Adipocyte (in vitro differentiated cells): ENCODE measurements around the gene CDX2.

Source experiments
- DNase-seq: peaks from one replicate; pipeline ENCODE4 v3.0.0-alpha.2; 2015; ENCODE audit warnings: low read depth
- H3K27me3 ChIP-seq: replicated peaks from 2 replicates; pipeline ENCODE4 v1.7.0; 2013; ENCODE audit warnings: mild to moderate bottlenecking, low read length, moderate library complexity; ENCODE audit not compliant: control insufficient read depth, insufficient read depth
- H3K36me3 ChIP-seq: 2 replicates; pipeline ENCODE4 v1.7.0; 2013; ENCODE audit warnings: low read length, mild to moderate bottlenecking, moderate library complexity; ENCODE audit not compliant: control insufficient read depth, insufficient read depth, severe bottlenecking
- H3K4me1 ChIP-seq: 2 replicates; pipeline ENCODE4 v1.7.0; 2013; ENCODE audit warnings: mild to moderate bottlenecking, low read length, moderate library complexity; ENCODE audit not compliant: control insufficient read depth, insufficient read depth
- H3K4me3 ChIP-seq: 2 replicates; pipeline ENCODE4 v1.7.0; 2013; ENCODE audit warnings: mild to moderate bottlenecking, low read length, moderate library complexity
- H3K9ac ChIP-seq: 2 replicates; pipeline ENCODE4 v1.7.0; 2013; ENCODE audit warnings: mild to moderate bottlenecking, low read length, moderate library complexity
- H3K9me3 ChIP-seq: 2 replicates; pipeline ENCODE4 v1.7.0; 2013; ENCODE audit warnings: mild to moderate bottlenecking, low read length, moderate library complexity; ENCODE audit not compliant: control insufficient read depth

CDX2 gene

DNA sequence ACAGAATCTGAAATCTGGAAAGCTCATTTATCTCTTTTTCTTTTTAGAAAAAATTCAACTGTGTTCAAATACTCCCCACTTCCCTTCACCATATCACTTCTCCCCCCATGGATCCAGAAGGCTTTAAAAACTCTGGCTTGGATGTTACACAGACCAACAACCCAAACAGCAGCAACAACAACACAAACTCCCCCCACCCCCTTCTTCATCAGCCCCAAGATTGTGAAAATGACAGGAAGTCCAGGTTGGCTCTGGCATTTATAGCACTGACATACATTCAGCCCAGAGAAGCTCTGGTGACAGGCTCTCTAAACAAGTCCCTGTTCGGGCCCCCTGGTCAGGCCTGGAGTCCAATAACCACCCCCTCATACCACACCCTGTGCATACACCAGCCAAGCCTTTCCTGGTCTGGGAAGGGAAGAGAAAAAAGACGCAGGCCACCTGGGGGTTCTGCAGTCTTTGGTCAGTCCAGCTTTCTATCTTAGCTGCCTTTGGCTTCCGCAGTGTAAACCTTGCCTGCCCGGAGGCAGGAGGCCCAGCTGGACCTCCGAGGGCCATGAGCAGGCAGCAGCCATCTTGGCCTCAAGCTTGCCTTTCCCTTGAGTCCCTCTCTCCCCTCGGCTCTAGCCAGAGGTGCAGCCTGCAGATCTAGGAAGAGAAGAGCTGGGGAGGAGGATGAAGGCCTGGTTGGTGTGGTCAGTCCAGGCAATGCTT lies 6.8 kb downstream of the CDX2 start:
- Histone ChIP-seq H3K9ac (no peak overlapping the region), H3K4me3 (no peak overlapping the region), H3K27me3 (peaks cover 72% of the 10 kb centered on the region), H3K36me3 (no peaks in the 10 kb centered on the region), H3K9me3 (no peaks in the 10 kb centered on the region), H3K4me1 (peaks cover 7% of the 10 kb centered on the region)
- no peak for DNase-seq

DNA sequence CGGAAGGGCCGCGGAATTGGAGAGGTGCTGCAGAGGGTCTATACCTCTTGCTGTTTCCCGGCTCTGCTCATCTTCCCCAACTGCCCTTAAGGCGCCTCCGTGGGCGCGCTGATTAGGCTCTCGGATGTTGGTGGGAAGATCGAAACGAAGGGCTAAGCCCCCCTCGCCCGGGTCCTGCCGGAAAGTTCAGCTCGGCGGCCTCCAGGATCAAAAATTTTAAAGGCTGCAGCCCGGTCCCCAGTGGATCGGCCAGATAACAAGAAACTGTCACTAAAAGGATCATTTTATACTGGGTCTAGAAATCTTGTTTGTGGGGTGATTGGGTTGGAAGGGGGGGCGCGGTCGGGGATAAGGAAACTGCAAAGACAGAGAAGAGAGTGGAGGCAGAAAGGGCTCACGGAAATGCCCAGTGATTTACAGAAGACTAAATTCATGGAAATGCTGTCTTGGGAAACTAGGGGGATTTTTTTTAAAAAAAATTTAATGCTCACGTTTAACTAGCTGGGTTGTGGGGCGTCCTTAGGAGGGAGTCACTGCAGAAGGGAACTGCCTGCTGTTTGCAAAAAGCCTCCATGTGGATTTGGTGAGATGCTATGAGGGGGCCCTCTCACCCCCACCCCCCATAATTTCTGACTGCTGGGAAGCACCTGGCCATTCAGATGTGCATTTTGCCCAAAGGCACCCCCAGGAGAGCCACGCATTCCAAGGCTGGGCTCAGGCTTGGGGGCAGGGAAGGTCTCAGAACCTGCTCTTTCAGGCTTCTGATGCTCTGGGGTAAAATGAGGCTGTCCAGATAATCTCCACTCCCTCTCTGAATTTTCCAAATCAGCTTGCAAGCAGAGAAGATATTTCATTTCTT lies 7.7 kb downstream of the CDX2 start:
- no peak for DNase-seq
- no peaks in the 10 kb centered on the region for H3K9me3 ChIP-seq
- H3K36me3 ChIP-seq, result no peaks in the 10 kb centered on the region
- no peak overlapping the region for H3K9ac ChIP-seq
- no peak overlapping the region for H3K4me3 ChIP-seq
- peaks cover 75% of the 10 kb centered on the region for H3K27me3 ChIP-seq
- peaks cover 7% of the 10 kb centered on the region for H3K4me1 ChIP-seq

DNA sequence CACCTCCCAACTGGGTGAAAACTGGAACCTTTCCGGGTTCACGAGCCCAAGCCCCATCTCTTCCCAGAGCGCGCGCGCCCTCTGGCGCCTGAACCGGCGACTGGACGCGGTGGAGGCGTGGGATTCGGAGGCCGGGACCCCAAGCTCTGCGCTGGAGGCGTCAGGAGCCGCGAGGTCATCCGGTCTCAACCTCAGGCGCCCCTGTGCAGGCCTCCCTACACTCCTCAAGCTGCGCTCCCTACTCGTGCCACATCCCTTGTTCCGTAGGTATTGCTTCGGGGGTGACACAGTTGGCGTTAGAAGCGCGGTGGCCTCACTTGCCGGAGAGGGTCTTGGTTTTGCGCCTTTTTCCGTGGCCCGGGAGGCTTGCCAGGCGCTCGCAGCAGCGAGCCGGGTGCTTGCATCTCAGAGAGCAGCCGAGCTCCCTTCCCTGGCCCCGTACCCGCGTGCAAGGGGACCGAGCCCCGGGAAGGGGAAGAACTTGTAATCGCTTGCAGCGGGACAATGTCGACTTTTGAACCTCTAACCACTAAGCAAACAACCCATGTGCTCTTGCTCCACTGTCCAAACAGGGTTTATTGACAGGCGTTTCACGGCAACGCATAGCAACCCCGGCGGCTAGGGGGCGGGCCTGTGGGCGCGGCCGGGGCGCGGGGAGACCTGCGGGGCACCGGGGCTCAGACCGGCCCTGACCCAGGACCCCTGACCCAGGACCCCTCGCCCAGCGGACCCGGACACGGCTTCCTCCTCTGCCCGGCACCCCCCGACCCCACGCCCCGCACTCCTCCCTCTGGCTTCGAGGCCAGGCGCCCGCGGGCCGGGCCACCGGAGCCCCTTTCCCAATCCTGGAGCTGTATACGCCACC lies 8.5 kb downstream of the CDX2 start:
- H3K9ac ChIP-seq, result no peak overlapping the region
- peak overlapping the region; percentile 62 for H3K4me3 ChIP-seq
- no peak for DNase-seq
- peaks cover 73% of the 10 kb centered on the region for H3K27me3 ChIP-seq
- H3K4me1 ChIP-seq, result peaks cover 7% of the 10 kb centered on the region
- no peaks in the 10 kb centered on the region for H3K36me3 ChIP-seq
- H3K9me3 ChIP-seq, result no peaks in the 10 kb centered on the region

DNA sequence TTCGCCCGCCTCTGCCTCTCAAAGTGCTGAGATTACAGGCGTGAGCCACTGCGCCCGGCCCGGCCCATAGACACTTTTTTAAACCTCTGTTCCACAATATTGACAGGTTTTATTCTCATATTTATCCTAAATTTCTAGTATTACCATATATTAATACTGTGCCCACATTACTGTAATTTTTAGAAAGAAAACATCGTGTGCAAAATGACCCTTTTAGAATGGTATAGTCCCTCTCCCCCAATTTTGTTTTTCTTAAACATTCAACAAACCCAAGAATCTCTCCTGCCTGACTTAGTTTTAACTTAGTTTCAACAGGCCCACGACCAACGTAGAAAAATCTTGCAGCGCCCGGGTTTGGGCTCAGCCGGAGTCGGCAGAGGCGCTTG lies 9.1 kb downstream of the CDX2 start:
- Histone ChIP-seq H3K9ac (no peak overlapping the region), H3K9me3 (peaks cover 3% of the 10 kb centered on the region), H3K4me3 (peak overlapping the region; percentile 62), H3K4me1 (peaks cover 7% of the 10 kb centered on the region), H3K36me3 (no peaks in the 10 kb centered on the region), H3K27me3 (peaks cover 73% of the 10 kb centered on the region)
- no peak for DNase-seq

DNA sequence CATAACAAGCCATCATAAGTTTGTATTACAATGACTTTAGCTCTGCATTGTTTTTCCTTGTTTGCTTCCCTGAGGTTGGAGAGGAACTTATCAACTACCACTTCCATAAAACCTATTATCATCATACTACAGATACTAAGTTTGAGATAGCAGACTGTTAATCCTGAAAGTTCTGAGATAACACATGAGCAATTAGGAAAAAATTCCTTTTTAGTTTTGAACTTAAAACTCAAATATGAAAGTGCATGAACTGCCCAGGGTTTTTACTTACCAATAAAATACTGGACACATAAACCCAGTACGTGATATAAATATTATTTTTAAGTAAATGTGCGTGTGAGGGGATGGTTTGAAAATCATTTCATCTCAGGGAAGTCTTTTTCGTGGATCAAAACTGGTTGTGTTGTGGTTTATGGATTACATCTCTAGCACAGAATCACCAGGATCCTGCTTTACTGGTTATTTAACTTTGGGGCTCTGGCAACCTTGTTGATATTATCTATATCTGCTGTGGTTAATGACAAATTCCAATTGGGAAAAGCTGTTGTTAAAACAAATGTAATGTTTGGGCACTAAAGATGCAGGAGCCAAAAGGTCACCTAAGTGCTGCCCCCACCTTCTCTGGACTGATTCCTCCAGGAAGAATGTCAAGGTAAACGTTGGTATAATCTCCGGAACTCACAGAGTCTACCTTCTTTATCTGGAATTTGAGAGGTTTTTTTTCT lies 12.4 kb downstream of the CDX2 start:
- no peaks in the 10 kb centered on the region for H3K36me3 ChIP-seq
- DNase-seq, result no peak
- H3K4me3 ChIP-seq, result no peak overlapping the region
- H3K9ac ChIP-seq, result no peak overlapping the region
- H3K27me3 ChIP-seq, result peaks cover 70% of the 10 kb centered on the region
- H3K4me1 ChIP-seq, result peaks cover 14% of the 10 kb centered on the region
- peaks cover 4% of the 10 kb centered on the region for H3K9me3 ChIP-seq

DNA sequence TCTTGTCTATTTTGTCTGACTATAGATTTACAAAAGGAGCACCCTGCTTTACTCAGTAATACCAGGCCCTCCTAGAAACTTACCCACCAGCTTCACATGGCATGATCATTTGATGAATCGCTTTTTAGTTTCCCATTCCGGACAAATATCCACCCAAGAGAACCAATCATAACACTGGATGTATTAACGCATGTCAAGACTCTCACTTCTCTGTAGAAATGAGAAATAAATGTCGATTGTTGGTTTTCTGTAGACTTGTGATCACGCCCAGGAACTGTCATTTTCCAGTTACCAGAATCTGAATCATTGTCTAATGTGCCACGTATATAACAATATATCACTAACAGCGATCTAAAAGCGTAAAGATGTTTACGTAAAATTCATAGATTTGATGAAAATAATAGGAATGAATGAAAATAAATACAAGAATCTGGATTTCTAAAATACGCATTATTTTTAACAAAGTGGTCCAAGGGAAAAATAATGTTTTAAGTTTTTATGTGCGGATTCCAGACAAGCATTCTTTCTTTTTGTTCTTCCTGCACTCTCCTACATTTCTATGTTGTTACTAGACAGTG lies 14.0 kb downstream of the CDX2 start:
- H3K9me3 ChIP-seq, result peaks cover 4% of the 10 kb centered on the region
- peaks cover 7% of the 10 kb centered on the region for H3K4me1 ChIP-seq
- no peaks in the 10 kb centered on the region for H3K36me3 ChIP-seq
- no peak for DNase-seq
- H3K9ac ChIP-seq, result no peak overlapping the region
- H3K27me3 ChIP-seq, result peaks cover 67% of the 10 kb centered on the region
- H3K4me3 ChIP-seq, result no peak overlapping the region

DNA sequence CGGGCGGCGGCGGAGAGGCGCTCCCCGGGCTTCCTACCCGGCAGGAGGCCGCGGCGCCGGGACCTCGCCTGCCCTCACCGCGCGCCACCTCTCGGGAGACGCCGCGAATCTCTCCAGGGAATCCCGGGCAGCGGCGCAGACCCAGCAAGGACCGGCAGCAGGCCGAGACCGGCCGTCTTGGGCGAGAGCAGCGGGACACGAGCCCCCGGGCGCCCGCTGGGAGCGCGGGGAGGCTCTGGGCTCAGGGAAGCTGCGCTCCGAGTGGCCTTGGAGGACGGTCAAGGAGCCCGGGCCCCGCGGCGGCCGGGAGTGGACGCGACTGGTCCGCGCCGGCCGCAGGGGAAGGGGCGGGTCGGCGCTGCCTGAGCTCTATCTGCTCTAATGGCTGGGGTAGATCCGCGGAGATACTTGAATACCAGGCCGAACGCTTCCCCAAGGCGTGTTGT lies 14.7 kb downstream of the CDX2 start:
- Histone ChIP-seq H3K4me3 (peak overlapping the region; percentile 77), H3K4me1 (peaks cover 6% of the 10 kb centered on the region), H3K9ac (no peak overlapping the region), H3K36me3 (no peaks in the 10 kb centered on the region), H3K27me3 (peaks cover 64% of the 10 kb centered on the region), H3K9me3 (peaks cover 4% of the 10 kb centered on the region)
- DNase-seq, result peak; percentile 49

DNA sequence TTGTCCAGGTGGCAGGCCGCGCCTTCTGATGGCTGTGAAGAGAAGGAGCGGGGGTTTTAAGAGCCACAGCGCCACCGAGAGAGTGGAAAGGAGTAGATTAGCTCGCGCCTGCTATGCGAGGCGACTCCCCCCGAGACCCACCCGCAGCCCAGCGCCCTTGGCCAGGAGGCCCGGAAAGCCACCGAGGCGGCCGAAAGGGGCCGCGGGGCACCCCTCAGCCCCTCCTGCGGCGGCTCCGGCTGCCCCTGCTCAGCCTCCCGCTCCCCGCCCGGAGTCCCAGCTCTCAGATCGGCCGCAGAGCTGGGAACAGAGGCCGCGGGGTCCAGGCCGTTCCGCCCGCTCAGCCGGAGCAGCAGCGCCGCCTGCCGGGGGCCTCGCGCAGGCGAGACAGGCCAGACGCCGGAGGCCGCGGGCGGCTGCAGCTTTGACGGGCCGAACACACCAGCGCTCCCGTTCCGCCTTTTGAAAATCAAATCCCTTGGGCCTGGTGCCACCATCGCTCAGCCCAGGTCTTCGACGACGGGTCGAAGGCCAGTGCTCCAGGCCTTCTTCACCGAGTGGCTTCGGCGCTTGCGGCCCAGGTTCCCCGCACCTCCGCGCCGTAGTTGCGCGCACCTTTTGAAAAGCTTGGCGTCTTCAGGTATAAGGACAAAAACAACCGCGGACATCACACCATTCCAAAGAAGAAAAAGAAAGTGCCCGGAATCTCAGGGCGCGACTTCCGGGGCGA lies 15.3 kb downstream of the CDX2 start:
- no peaks in the 10 kb centered on the region for H3K36me3 ChIP-seq
- peaks cover 6% of the 10 kb centered on the region for H3K4me1 ChIP-seq
- peaks cover 58% of the 10 kb centered on the region for H3K27me3 ChIP-seq
- H3K9ac ChIP-seq, result peak overlapping the region; percentile 39
- peaks cover 4% of the 10 kb centered on the region for H3K9me3 ChIP-seq
- H3K4me3 ChIP-seq, result peak overlapping the region; percentile 77
- peak; percentile 86 for DNase-seq

DNA sequence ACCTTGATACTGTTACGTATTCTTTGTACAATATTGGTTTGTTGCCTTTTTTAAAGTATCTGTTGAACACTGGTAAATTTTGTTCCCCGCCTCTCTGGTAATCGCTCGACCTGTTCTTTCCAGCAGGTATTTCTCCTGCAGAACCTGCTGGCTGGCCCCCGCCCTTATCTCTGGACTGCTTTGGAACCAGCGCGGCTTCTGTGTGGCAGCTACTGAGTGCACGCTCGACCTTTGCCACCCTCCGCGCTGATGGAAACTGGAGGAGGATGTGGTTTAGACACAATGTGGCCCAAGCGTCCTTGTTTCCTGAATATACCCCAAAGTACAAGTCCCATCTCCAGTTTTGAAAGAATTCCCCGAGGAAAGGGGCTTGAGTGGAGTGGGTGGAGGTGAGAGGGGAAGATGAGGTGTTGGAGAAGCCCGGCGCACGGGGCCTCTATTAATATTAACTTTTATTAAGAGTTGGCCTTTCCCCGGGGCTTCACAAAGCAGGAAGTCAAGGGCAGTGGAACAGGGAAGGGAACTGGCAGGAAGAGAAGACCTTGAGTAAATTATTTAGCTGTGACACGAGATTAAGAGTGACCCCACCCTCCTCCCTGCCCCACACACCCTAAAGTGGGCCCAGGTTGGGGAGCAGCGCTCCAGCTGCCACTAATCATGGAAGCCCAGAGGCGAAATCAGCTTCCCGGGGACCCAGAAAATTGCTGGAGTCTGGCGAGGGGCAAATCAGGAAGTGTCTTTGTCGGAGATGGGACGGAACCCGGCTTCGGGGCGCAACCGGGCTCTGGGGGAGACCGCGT lies 16.0 kb downstream of the CDX2 start:
- Histone ChIP-seq H3K4me3 (peak overlapping the region; percentile 77), H3K9me3 (peaks cover 4% of the 10 kb centered on the region)
- DNase-seq, result no peak

More for the DNA sequence above, 16.0 kb downstream of the CDX2 start:
- Histone ChIP-seq H3K4me1 (peaks cover 6% of the 10 kb centered on the region), H3K36me3 (no peaks in the 10 kb centered on the region), H3K9ac (no peak overlapping the region), H3K27me3 (peaks cover 53% of the 10 kb centered on the region)
